HG02938 (cell line): ENCODE measurements around the gene SLC9C1.

Experiments
- ATAC-seq: cut with Tn5 transposase; IDR thresholded peaks from one replicate; pipeline ENCODE4 v1.9.1; 2021; ENCODE audit warnings: mild to moderate bottlenecking, moderate library complexity; ENCODE audit not compliant: unreplicated experiment

The SLC9C1 gene

DNA sequence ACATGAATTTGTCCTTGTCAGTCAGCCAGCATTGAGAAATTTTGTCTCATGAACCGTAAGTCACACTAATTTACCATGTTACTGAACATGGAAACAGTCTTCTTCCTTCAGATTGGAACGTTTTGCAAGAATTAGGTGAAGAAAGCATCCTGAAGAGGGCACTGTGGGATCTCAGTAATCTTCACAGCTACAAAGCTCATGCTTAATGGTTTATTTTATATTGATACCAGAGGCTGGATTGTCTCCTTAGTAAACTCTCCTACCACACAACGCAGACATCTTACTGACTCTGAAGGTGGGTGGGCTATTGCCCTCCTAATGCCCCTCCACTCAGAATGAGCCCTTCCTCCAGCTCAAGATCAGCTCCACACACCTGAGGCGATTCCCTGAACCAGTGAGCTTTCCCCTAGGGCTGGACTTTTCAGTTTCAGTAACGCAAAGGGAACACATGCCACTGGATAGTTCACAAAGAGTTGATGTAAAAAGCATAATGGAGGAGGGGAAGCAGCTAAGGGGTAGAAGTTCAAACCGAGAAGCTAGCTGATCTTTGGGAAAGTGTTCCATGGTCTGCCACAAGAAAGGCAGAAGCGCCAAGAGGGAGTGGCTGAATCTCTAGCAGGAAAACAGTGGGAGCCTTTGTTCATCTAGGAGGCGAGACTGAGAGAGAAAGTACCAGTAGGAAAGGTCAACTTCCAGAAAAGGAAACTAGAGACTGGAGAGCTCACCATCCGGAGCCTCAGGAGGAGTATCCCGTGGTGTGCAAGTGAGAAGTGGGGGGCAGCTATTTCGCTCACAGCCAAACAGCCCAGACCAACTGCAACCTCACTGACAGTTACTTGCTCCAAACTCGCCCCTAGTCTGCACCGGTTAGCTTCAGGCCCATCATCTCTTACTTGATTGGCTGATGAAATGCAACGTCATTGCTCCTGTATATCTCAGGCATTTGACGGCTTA, at the start of gene SLC9C1:
TSS of gene SLC9C1 (minus strand) at position 849 of the 954 bp plus-strand sequence. CDS start 7,425 bp downstream, outside the sequence.
- no peak for ATAC-seq

DNA sequence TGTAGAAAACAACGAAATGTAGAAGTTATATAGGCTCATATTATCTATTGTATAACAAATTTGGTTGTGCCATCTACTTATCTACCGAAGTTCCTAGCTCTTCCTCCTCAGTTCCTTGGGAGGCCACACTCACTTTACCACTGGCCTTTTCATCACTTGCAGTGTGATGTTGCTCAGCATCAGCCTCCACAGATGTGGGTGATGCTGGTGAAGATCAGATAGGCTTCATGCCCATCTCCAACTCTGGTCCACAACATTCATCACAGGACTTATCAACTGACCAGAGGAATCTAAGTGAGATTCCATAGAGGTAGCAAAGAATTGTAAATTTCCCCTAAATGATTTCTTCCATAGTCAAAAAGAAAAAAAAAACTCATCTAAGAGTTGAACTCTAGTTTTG, 47.4 kb upstream of the SLC9C1 start:
- ATAC-seq: no peak

DNA sequence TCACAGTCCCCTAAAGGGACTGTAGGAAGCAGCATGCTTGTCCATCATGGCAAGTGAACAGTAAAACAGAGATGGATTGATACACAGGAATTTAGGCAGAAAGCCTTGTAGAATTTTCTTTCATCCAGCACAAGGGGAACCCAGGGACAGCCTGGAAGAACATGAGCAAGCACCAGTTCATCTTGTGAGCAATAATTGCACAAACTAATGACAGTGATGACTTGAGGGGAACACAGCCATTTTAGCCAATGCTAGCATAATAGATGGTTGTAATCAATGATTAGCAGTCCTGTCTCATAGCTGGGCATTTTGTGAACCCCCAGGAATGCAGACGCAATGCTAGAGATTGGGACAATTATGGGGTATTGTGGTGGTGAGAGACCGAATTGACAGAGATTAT, 45.6 kb upstream of the SLC9C1 start:
- no peak for ATAC-seq

DNA sequence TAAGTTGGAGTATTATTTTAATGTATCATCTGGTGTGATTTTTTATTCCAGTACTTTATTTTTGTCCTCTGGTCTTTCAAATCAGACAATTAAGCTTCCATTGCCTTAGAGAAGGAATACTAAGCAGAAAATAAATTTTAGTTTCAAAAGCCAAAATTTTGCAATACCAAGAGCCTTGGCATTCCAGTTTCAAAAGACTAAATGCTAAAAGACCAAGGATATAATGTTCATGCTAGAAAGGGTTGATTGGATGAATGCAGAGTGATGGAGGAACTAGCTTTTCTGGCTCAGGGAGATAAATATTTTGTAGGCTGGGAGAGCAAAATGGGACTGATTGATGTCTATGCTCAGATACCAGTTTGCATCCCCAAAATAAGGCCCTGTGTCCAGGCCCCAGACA, 45.1 kb upstream of the SLC9C1 start:
- ATAC-seq: no peak

DNA sequence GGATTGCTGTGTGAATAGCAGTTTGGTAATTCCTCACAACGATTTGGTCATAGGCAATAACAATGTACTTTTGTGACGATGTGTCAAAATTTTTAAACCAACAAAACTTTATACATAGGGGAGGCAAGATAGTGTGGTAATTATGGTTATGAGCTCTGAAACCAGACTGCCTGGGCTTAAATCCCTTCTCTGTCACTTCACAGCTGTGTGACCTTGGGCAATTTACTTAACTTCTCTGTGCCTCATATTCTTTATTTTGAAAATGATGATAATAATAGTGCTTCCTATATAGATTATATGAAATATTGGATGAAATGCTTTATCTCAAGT, 44.7 kb upstream of the SLC9C1 start:
- ATAC-seq: no peak

DNA sequence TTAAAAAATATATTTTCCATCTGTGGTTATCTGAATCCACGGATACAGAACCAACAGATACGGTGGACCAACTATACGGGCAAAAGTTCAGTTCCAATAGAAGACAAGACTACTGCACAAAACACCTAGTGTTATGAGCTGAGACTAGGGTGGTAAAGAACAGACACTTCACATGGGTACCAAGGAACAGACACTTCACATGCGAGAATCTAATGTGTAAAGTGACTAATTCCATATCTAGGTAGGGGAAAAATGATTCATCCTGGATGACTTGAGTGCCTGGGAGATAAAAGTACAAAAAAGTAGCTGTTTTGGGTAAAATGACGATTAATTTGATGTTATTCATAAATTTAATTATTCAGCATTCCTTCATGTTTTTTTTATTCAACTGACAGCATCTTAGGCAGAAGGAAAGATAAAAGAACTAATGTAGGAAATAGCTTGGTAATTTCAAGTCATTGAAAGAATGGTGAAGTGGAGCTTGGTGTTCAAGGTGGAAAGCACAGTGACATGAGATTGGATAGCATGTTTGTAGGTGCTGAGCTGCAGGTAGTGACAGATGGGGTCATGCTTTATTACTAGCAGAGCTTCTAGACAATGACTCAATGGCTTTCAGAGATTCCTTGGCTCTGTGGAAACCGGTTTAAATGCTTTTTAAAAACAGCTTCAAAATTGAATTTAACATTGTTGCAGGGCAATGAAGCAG, 44.2 kb upstream of the SLC9C1 start:
- no peak for ATAC-seq

DNA sequence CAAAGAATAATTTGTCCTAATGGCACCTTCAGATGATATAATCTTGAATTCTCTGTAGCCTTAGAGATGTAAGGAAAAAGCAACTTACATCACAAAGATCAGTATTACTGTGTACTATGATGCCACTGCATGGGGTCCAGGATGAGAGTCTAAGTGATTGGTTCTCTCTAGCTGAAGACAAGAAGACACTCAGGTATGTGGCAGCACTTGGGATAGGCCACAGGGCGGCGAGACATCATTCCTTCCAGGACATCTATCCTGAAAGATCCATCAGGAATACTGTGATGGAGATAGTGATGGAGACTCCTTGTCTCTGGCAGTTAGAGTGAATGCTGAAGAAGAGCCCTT, 41.4 kb upstream of the SLC9C1 start:
- ATAC-seq: no peak

DNA sequence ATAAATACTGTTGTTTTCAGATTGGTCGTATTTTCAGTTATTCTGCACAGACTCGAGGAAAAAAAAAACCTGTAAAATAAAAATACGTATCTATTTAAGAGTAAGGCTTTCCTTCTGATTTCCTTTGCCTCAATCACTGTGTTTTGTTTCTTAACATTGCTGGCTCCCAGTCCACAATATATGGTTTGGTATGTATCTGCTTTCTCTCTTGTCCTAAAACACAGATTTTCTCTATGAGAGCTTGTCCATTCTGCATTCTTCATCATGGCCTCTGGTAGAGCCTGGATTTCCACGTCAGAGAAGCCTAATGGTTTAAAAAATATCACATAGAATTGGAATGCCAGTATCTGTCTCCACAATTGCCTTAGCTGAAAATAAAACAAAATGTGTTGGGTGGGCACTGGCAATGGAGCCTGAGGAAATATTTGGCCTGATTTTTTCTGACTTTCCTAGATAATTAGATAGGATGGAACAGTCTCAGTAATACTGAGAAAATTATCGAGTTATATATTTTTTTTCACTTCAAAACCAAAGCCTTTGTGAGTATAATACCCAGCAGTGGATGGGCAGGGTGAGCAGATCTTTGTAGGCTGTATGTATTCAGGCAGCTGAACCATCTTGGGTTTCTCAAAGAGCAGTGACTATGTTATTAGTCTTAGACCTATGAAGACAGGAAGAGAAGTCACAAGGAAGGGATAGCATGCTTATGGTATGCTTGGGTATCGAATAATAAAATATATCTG, 40.8 kb upstream of the SLC9C1 start:
- no peak for ATAC-seq

DNA sequence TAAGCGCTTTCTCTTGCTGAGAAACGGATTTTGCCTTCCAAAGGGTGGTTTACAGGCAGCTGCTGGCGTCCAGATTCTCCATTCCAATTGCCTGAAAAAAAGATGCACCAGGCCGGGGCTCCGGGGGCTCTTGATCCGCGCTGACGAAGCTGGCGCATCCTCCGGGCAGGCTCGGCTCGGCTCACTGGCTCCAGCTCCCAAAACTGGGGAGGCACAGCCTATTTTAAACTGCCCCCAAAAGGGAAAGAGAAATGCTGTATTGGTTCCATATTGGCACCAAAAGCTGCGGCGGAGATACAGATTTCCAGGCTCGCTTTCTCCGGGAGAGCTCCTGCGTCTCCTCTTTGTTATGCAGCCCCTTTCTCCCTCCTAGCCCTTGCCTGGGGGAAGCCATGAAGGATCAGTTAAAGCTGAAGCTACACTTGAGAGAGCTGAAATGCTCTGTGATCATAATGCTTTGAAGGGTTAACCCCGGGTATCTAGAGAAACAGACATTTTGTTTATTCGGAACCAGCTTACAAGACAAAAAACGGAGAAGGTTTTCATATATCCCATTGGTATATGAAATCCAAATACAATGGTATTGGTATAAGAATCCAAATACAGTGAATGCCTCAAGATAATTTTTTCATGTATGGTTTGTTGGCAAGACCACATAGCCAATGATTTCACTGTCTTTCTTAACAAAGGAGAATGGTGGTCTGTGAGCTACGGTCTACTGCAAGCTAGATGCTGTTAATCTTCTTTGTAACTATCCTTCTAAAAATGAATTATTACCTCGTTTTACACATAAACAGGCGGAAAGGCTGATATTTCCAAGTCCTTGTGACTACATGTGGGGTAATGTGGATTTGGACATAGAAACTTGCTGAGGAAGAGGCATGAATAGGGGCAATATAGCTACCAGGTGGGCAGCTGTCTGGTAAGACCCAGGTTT, 39.6 kb upstream of the SLC9C1 start:
- peak; percentile 28 for ATAC-seq

DNA sequence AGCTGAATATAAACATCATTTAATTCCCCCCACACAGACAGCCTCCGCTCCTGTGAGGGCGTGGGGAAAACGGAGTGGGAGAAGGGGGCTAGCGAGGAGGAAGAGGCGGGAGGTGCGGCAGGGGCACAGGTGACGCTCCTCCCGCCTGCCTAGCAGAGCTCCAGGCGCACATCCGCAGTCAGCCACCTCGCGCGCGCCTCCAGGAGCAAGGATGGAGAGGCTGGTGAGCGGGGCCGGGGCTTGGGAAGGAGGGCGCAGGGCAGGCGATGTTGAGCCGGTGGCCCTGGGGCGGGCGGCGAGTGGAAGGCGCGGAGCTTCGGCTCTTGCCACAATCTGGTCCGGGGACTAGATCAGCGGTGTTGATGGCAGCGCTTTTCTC, 39.0 kb upstream of the SLC9C1 start, which contains the start of gene CD200:
TSS of gene CD200 (plus strand) at position 155 of the 379 bp plus-strand sequence. CDS start at position 212, 57 bp downstream.
- peak; percentile 44 for ATAC-seq

DNA sequence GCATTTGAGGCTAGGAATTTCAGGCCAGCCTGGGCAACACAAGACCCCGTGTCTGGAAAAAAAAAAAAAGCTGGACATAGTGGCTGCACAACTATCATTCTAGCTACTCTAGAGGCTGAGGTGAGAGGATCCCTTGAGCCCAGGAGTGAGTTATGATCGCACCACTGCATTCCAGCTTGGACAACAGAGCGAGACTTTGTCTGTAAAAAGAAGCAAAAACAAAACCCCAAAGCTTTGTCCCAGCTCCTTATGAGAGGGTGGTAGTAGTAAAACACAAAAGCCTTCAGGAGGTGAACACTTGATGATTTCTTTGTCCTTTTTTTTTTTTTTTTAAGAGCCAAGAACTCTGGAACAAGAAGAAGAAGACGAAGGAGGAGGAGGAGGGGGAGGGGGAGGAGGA, 37.8 kb upstream of the SLC9C1 start:
- ATAC-seq: no peak

DNA sequence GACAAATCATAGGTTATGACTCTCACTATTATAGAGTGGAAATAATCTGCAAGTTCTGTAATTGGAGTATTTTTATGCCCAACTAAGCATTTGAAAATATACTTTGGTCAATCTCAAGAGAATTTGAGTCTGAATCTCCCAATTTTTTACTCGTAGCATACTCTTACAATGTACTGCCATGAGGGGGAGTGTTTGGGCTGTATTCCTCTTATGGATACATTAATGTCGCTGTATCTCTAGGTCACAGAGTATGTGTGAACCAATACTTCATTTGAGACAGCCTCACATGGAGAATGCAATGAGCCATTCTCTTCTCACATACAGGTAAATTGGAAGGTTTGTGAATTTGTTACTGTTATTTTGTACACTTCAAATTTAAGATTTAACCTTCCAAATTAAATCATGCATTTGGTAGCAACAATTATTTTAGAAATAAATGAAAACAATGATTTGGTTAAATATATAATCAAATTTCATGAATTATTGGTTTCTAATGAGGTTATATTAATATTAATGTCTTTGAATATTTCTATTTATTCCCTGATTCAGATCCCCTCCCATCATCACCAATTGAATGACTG, 33.4 kb upstream of the SLC9C1 start:
- ATAC-seq: peak; percentile 94

DNA sequence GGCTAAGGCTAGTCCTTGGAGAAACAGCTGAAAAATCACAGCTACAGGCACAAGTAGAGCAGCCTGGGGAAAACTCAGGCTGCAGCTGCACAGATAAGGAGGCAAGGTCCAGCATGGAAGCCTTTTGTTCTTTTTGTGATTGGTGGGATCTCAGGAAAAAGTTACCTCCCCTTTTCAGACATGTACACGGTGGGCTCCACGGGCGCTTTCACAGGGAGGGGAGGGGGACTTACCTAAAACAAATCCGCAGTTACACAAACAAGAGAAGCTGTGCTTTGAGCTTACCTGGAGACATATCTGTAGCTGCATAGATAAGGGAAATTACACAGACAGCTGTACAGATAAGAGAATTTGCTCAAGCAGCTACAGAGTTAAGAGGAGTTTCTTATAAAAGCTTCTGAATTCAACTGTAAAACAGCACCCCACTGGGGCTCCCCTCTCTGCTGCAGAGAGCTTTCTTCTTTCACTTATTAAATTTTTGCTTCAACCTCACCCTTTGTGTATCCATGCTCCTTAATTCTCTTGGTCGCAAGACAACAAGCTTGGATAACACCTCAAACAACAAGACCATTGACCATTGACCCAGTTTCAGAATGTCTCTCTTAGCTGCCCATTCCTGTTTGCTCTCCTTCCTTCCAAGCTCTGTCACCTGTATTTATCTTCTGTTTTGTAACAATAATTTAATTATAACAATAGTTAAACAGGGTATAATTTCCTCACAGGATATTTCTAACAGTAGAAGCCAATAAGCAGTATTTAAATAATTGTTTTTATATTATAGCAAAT, 28.0 kb upstream of the SLC9C1 start:
- no peak for ATAC-seq

DNA sequence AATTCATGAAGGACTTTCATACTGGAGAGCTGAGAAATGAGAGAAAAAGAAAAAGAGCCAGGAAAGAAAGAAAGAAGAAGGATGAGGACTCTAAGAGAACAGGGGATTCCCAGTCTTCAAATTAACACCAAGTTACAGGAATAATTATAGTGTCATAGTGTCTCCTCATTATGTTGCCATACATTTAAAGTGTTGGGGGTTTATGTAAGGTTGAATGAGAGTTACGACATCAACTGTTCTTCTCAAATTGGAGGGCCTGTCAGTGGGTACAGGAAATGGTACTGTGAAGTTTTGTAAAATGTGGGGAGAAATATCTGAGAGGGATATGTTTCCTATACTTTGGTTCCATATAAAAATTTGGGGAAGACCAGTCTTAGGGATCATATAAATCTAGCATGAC, 26.7 kb upstream of the SLC9C1 start:
- no peak for ATAC-seq

DNA sequence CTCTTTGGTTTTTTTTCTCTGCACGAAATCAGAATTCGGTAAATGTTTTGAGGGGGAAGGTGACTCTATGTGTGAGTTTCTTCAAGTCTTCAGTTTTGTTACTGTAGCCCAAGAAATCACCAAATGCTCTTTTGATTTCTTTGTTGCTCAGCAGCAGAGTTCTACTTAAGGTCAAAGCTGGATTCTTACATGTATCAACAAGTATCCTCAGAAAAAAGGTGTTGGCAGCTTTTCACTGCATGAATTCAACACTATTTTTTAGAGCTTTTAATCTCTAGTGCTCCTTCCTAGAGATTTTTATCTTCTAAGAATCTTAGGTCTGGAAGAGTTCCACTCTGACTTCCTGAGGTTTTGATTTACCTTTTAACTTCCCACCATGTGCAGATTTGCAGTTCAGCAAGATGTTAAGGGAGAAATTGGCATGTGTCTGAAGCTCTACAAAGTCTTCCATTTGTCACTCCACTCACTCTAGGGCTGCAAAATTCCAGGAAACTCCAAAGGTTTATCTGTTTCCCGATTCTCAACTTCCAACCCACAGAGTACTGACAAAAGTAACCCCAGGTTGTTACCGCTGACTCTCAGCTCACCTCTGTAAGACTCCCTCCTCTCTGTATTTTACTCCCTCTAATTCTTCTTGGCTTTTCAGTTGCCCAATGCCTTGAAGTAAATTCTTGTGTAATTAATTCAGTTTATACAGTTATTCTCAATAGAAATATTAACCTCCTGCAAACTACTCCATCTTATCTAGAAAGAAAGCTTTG, 25.7 kb upstream of the SLC9C1 start:
- ATAC-seq: no peak

DNA sequence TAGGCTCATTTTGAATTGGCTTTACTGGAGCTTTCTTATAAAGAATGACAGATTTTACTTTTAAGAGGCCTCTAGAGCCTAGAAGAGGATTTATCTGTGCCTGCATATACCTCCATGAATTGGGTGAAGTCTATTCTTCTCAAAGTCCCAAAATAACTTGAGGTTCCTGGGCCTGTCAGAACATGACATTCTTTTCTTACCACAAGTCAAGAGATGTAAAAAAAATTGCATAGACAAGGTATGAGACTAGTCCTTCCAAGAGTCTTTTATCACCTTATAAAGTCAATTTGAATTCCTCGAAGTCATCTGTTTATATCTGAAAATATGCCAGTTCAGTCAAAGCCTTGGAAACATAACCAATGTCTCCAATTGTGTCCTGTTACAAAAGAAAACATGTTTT, 21.8 kb upstream of the SLC9C1 start:
- no peak for ATAC-seq

DNA sequence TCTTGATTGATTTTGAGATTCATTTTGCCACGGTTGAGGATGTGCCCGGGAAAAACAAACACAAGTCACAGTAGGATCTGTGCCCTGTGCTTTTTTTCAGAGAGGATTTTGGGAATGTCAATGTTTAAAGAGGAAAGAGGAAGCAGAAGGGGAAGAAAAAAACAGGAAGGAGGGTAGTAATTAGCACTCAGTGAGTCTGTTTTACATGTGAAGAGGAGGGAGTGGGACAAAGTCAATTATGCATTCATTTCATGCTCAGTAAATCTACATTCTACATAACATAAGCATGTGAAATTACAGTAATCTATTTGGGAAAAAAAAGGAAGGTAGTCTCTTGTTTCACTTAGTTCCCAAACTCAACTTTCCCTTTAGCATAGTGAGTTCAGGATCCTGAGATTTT, 20.6 kb upstream of the SLC9C1 start:
- no peak for ATAC-seq

DNA sequence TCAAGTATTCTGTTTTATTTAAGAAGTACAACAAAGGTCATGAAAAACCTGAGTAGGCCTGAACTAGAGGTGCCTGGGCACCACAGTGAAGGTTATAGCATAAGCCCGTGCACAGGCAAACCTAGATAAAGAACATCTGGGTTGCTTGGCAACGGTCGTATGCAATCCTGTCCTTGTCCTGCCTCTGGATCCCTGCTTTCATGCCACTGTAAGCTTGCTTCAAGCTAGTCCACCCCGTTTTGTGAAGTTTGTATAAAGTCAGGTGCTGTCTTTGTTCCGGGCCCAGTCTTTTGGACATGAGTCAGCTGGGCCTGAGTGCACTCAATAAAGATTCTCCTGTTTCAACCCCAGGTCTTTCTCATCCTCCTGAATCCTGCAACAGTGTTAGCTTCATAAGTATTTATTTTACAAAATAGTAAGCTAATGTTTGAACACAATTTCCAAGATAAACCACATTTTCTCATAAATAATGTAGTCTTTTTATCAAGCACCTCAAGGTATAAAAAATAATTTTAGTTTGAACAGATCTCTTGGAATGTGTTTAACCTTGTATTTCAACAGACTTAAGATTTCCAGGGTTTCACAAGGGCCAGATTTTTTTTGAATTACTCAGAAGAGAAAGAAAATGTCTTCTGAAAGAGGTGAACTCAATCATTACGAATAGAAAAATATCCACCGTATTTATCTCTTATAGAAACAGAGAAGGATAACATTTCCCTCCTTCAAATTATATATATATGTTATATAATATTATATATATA, 14.3 kb upstream of the SLC9C1 start:
- no peak for ATAC-seq
